Cardiac fibroblast (primary cell): Measurements from ENCODE around the gene C5orf63.

Experiments used
- DNase-seq, 2 donors: peaks; one replicate each; pipeline versions ENCODE4 v3.0.0 to v3.0.0-alpha.2; 2010; ENCODE audit warnings: low read depth in 2 of 2
- H3K4me3 ChIP-seq, 2 donors: replicated peaks in 1 of 2; 1 replicate in 1 of 2; 2 replicates in 1 of 2; pipeline ENCODE4 v1.5.1; 2011; ENCODE audit warnings: low read depth in 2 of 2, low read length in 2 of 2, mild to moderate bottlenecking in 2 of 2, moderate library complexity in 1 of 2
- CTCF ChIP-seq: IDR thresholded peaks from one replicate; pipeline ENCODE4 v1.5.1; 2011; ENCODE audit warnings: low read depth, mild to moderate bottlenecking, low read length, inconsistent platforms

Gene C5orf63

GRCh38 chr5:127077366-127077765 is 4.1 kb upstream of the C5orf63 start:
- no peak overlapping the region for H3K4me3 ChIP-seq
- DNase-seq, result no peak
- no peak for TF ChIP-seq CTCF

DNA sequence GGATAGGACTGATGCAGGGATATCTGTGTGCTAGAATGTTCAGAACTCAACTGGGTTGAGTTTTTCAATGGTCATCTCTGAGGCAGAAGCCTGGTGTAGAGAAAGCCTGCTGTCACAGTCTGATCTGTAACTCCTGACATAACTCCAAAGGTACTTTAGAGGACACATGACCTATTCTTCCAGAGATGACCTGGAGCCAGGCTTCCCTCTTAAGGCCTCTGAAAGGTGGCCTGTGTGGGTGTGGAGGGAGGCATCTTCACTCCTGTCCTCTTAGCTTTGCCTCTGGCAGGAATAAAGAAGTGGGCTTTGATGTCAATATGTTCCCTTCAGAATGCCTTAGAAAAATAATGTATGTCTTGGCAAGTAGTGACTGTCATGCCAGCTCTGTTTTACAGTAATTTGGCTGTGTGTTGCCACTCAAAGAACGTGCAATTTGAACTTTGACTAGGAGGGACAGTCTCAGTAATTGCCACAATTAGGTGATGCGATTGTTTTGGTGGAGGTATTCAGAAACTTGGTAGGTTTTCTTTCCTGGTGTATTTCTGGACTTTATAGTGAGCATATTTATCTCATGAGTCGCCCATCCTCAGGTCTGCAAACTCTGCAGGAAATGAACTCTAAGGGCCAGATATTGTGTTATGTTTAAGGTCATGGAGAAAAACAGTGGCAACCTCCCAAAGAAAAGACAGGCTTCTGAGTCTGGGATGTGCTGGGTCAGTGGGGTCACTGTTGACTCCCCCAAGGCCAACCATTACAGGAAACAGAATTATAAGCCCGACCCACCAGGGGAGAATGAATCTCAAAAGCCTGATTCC is 3.2 kb upstream of the C5orf63 start:
- TF ChIP-seq CTCF, result no peak
- H3K4me3 ChIP-seq, result no peak overlapping the region
- DNase-seq, result peak; percentile 47 to 65

GRCh38 chr5:127074466-127074865 is 1.2 kb upstream of the C5orf63 start:
- no peak overlapping the region for H3K4me3 ChIP-seq
- no peak for TF ChIP-seq CTCF
- no peak for DNase-seq

GRCh38 chr5:127070243-127070642 is 3.1 kb downstream of the C5orf63 start:
- peak; percentile 27 to 67 for DNase-seq
- no peak overlapping the region for H3K4me3 ChIP-seq
- no peak for TF ChIP-seq CTCF

- peak; percentile 87 to 90 for DNase-seq
- no peak for TF ChIP-seq CTCF
- H3K4me3 ChIP-seq, result no peak overlapping the region
Measured at GRCh38 chr5:127068493-127069214, 4.6 kb downstream of the C5orf63 start.

DNA sequence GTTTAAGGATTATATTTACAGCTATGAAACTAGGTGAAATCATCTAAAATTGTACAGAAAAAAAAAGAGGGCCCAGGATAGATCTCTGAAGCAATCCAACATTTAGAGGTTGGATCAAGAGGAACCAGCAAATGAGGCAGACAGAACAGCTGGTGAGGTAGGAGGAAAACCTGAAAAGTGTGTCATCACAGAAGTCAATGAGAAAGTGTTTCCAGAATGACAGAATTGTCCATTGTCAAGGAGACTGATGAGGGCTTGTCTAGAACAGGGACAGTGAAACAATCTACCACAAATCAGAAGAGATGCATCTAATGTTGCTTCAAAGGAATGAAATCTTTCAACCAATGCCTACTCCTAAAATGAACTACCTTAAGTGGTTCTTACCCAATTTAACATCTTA is 6.6 kb downstream of the C5orf63 start:
- no peak for TF ChIP-seq CTCF
- no peak for DNase-seq
- no peak overlapping the region for H3K4me3 ChIP-seq
